Measurements from ENCODE around the gene FOXP1. TPM values are rescaled to one million over a fixed set of nuclear protein-coding genes. Genes with fewer than 3 reads are reported as not detected.

Gene FOXP1
- total and polyA plus RNA-seq, 12 donors: 4.8 to 56.0 (median 43.8) TPM

- no peak for DNase-seq
- peak overlapping the region in 1 of 10 donors; percentile 67 for H3K27ac ChIP-seq
- H3K4me1 ChIP-seq: peaks cover 11 to 77% (median 39%) of the 10 kb centered on the region in 9 donors
- intact Hi-C loops (cut with DNase I): no loop called here
- ATAC-seq: no peak
- H3K27me3 ChIP-seq: no peaks in the 10 kb centered on the region
- TF ChIP-seq CTCF (IDR thresholded peaks at IDR 0.05): no peak
- peaks cover 0 to 7% (median 0%) of the 10 kb centered on the region in 9 donors for H3K36me3 ChIP-seq
- no peaks in the 10 kb centered on the region for H3K9me3 ChIP-seq
- 84 to 95% methylated on average over 3 of the region's 3 CpGs for WGBS, 2 donors
- no peak overlapping the region for H3K4me3 ChIP-seq
Measured at GRCh38 chr3:71101014-71101413, 482.5 kb downstream of the FOXP1 start.

GRCh38 chr3:71099997-71100719 is 483.4 kb downstream of the FOXP1 start:
- H3K27me3 ChIP-seq: no peaks in the 10 kb centered on the region
- no peak for TF ChIP-seq CTCF (IDR thresholded peaks at IDR 0.05)
- no peaks in the 10 kb centered on the region for H3K9me3 ChIP-seq
- DNase-seq (no peak), ATAC-seq (no peak)
- no peak overlapping the region for H3K4me3 ChIP-seq
- H3K27ac ChIP-seq: no peak overlapping the region
- intact Hi-C loops (cut with DNase I): no loop called here
- H3K36me3 ChIP-seq: peaks cover 0 to 13% (median 0%) of the 10 kb centered on the region in 9 donors
- 68 to 78% methylated on average over 6 of the region's 6 CpGs for WGBS, 2 donors
- peaks cover 11 to 76% (median 40%) of the 10 kb centered on the region in 9 donors for H3K4me1 ChIP-seq

GRCh38 chr3:71097557-71097956 is 486.0 kb downstream of the FOXP1 start:
- Histone ChIP-seq H3K27ac (no peak overlapping the region), H3K9me3 (no peaks in the 10 kb centered on the region), H3K4me1 (peaks cover 2 to 50% (median 19%) of the 10 kb centered on the region in 9 donors), H3K4me3 (no peak overlapping the region), H3K27me3 (no peaks in the 10 kb centered on the region), H3K36me3 (peaks cover 0 to 21% (median 0%) of the 10 kb centered on the region in 9 donors)
- 59 to 77% methylated on average over 5 of the region's 5 CpGs for WGBS, 2 donors
- ATAC-seq (no peak), DNase-seq (no peak)
- intact Hi-C loops (cut with DNase I): no loop called here
- no peak for TF ChIP-seq CTCF (IDR thresholded peaks at IDR 0.05)

GRCh38 chr3:71095511-71096291 is 487.8 kb downstream of the FOXP1 start:
- 97 to 98% methylated on average over 1 of the region's 1 CpG for WGBS, 2 donors
- TF ChIP-seq CTCF (IDR thresholded peaks at IDR 0.05): no peak
- ATAC-seq (no peak), DNase-seq (no peak)
- H3K9me3 ChIP-seq: no peaks in the 10 kb centered on the region
- no peak overlapping the region for H3K4me3 ChIP-seq
- H3K4me1 ChIP-seq: peaks cover 0 to 31% (median 3%) of the 10 kb centered on the region in 9 donors
- intact Hi-C loops (cut with DNase I): no loop called here
- no peak overlapping the region for H3K27ac ChIP-seq
- H3K27me3 ChIP-seq: no peaks in the 10 kb centered on the region
- peaks cover 0 to 25% (median 0%) of the 10 kb centered on the region in 9 donors for H3K36me3 ChIP-seq

Data from heart right ventricle (tissue), 16 donors.